Activated T-helper 9 cell treated with anti-CD3 and anti-CD28 coated beads, Interleukin-2, amount 50 U/mL, for 16 hours (primary cell): ENCODE data around the gene LCAT.
A peak's percentile ranks its signal among the peaks of the same experiment; 100 is the strongest.

ENCODE experiments used
- DNase-seq: peaks from one replicate; pipeline ENCODE4 v3.0.0-alpha.2; 2020; ENCODE audit warnings: low read depth

LCAT gene

DNA sequence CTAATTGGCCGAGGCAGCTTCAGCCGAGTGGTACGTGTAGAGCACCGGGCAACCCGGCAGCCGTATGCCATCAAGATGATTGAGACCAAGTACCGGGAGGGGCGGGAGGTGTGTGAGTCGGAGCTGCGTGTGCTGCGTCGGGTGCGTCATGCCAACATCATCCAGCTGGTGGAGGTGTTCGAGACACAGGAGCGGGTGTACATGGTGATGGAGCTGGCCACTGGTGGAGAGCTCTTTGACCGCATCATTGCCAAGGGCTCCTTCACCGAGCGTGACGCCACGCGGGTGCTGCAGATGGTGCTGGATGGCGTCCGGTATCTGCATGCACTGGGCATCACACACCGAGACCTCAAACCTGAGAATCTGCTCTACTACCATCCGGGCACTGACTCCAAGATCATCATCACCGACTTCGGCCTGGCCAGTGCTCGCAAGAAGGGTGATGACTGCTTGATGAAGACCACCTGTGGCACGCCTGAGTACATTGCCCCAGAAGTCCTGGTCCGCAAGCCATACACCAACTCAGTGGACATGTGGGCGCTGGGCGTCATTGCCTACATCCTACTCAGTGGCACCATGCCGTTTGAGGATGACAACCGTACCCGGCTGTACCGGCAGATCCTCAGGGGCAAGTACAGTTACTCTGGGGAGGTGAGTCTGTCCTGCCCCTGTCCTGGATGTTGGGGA, 34.7 kb downstream of the LCAT start:
- no peak for DNase-seq

DNA sequence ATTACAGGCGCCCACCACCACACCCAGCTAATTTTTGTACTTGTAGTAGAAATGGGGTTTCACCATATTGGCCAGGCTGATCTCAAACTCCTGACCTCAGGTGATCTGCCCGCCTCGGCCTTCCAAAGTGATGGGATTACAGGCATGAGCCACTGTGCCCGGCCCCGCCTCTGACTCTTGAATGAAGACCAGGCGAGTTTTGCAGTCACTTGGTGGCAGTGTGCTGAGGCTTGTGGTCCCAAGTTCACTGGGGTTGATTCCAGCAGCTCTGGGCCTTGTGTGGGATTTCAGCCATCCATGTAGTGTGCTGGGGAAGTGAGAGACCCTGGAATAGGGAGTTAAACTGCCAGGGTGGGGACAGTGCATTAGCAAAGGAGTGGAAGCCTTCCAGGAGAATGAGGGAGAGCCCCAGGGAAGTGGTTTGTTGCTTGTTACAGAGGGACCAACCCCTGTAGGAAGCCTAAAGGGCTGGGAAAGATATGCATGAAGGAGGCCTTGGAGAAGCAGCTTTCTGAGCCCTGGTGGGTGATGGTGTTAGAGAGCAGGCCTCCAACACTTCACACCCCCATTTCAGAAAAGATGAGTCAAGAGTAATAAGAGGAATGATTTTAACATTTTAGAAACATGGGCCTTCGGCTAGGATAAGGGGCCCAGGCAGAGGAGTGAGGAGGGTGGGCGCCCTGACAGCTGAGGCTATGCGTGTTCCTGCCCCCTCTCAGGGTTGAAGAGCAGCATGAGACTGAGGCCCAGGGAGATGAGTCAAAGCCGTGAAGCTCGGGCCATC, 36.3 kb downstream of the LCAT start:
- no peak for DNase-seq

DNA sequence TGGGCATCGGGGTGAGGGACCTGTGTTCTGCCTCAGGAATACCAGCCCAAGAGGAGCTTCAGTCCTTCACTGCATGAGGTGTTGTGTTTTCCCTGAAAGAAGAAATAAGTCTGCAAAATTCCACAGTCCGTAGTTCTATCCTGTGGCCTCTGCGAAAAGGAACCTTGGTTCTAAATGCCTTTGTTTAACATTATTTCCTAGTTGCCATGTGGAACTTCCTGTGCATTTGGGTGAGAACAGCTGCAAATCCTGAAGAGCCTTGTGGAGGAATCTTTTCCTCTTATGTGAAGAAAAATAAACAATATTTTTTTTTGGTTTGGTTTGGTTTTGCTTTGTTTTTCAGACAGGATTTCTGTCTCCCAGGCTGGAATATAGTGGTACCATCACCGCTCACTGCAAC, 41.1 kb downstream of the LCAT start:
- DNase-seq: no peak

DNA sequence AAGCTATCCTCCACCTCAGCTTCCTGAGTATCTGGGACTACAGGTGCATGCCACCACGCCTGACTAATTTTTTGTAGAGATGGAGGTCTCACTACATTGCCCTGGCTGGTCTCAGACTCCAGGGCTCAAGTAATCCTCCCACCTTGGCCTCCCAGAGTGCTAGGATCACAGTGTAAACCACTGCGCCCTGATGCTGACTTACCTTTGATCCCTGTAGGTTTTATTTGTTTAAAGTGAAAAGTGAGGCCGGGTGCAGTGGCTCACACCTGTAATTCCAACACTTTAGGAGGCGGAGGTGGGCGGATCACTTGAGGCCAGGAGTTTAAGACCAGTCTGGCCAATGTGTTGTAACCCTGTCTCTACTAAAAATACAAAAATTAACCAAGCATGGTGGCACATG, 42.2 kb downstream of the LCAT start:
- DNase-seq: no peak

DNA sequence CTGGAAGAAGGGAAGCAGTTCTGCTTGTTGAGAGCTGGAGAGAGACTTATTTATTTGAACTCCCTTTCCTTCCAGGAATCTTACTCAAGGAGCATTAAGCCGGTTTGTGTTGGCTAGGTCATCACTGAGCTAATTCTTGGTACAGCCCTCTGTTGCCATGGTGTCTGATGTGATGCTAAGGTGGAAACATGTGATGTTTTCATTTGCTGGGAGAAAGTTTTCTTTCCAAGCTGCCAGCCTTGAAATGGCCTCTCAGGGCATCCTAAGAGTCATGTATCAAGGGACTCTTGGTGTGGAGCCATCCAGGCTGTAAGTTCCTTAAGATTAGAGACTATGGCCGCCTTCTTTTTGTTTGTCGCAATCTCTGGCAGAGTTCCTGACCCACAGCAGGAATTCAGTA, 46.7 kb downstream of the LCAT start:
- DNase-seq: no peak

DNA sequence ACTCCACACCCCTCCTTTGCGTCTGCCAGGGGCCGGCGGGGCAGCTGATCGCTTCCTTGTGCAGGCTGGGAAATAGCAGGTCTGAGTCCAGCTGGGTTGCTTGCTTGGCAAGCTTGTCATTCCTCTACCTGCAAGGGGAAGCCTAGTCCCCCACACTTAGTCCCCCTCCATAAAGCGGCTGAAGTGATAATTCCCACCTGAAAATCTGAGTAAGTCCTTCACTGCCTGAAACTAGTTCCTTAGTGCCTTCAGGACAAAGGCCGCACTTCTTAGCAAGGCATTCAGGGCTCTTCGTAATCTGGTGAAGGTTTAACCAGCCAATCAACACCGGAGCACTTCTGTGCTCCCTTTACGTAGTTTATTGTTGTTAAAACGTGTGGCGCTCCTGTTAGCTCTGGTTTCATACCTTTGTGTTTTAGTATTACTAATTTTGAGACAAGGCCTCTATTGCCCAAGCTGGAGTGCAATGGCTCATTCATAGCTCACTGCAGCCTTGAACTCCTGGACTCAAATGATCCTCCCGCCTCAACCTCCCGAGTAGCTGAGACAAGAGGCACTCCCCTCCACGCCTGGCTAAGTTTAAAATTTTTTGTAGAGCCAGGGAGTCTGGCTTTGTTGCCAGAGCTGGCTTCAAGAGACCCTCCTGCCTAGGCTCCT, 50.0 kb downstream of the LCAT start:
- DNase-seq: no peak

DNA sequence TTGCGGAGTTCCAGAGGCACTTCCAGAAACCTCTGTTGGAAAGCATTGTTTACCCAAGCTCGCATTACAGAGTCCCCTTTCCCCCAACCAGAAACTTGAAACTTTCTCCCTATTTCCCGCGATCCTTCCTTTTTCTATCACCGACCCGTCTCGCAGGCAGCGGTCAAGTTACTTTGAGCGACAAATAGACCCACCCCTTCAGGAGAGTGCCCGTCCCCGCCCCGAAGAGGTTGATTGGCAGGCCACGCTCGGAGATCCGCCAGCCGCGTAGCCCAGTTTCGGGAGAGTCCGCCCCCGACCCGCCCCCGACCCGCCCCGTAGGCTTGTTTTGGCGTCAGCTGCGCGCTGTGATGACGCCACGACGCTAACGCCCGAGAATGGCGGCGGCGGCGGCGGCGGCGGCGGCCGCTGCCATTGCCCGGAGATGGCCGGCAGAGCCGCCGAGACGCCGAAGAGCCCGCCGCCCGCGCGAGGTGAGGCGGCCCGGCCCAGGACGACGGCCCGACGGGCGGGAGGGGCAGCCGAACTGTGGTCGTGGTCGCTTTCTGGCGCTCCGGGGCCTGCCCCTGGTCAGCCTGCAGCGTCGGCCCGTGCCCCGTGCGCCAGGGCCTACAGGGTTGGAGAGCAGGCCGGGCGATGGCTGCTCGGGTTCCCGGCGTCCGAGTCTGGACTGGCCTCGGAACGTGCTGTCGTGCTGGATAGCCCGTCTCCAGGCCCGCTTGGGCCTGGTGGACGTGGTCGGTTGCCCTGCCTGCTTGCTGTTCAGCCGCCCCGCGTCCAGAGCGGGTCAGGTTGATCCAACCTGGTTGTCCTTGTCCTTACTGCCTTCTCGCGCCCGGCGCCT, 50.8 kb downstream of the LCAT start, which contains the start of gene PSKH1:
TSS of gene PSKH1 (plus strand) at position 356 of the 844 bp plus-strand sequence. CDS start 15,496 bp downstream, outside the sequence.
- DNase-seq: peak; percentile 91

DNA sequence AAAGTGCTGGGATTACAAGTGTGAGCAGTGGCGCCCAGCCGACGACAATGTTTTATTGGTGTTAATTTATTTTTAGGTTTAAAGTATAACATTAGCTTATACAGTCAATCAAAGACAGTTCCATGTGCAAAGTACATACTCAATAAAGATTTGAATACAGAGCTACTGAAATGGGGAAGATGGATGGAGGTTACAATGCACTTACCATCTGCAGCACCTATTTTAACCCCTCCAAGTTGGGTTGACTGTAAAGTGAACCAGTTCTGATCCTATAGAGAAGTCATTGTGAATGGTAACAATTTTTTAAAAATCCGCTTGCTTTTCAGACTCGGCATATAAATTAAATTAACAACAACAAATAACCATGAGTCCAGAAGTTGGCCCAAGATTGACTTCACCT, 51.5 kb downstream of the LCAT start:
- no peak for DNase-seq
